Left hindlimb (tissue), 1 donor: ENCODE results near the gene ACACA.
A peak's percentile ranks its signal among the peaks of the same experiment; 100 is the strongest.

Experiments used
- DNase-seq: peaks from one replicate; pipeline ENCODE4 v3.0.0-alpha.2; 2018

The ACACA gene

DNA sequence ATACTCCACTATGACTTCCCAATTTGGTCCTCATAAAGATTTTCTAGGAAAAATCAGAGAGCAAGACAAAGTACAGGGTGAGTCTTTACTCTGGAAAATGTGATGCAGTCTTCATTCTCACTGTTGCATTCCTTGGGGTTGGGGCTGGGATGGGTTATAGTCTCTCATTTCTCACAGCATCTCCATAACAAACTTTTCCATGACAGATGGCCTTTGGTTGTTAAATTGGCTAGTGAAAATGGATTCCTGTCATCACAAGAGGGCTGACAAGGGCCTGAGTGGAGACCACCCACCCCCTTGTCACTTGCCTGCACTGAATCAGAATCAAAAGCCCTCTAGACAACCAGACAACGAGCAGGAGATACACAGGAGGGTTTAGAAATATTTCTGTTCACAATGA lies 283.2 kb downstream of the ACACA start:
- DNase-seq, result no peak

DNA sequence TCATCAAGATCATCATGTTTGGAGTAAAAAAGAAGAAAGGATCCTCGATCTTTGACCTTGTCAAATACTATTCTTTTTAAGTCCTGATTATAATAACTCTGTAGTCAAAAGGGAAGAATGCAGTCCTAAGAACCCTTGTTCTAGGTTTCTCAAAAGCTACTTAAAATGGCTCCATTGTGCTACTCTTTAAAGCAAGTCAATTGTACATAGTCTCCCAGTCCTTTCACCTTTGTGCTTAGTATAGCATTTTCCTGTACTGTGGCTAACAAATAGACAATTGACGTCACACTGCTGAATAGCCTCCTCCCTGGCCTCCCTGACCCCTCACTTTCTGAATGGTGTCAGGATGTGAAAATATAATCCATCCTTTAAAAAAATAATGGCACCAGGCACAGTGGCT lies 285.0 kb downstream of the ACACA start:
- no peak for DNase-seq

DNA sequence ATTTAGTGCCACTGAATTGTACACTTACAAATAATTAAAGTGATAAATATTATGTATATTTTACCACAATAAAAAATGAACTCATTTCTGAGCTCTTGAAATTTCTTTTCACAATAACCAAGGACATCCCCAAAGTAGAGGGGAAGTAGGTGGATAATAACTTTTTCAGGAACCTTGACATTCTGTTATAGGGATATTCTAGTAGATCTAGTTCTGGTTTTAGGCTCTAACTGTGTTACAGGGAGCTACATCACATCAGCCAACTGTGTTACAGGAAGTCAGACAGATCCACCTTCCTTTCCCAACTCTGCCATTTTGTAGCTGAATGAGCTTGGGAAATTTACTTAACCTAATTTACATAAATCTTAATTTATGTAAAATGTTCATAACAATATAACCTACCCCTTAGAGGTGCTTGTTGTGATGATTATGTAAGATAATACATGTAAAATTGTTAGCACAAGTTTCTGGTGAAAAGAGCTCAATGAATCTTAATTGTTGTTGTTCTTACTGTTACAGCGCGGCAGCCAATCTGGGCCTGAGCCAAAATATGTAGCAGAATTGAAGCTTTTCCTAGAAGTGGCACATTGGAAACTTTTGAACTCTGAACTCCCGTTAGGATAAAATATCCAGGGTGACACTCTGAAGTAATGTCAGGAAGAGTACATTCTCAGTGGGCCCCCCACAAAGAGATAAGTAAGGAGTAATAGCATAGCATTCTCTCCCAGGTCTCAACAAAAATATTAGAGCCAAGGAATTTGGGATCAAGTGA lies 288.1 kb downstream of the ACACA start:
- DNase-seq, result no peak

DNA sequence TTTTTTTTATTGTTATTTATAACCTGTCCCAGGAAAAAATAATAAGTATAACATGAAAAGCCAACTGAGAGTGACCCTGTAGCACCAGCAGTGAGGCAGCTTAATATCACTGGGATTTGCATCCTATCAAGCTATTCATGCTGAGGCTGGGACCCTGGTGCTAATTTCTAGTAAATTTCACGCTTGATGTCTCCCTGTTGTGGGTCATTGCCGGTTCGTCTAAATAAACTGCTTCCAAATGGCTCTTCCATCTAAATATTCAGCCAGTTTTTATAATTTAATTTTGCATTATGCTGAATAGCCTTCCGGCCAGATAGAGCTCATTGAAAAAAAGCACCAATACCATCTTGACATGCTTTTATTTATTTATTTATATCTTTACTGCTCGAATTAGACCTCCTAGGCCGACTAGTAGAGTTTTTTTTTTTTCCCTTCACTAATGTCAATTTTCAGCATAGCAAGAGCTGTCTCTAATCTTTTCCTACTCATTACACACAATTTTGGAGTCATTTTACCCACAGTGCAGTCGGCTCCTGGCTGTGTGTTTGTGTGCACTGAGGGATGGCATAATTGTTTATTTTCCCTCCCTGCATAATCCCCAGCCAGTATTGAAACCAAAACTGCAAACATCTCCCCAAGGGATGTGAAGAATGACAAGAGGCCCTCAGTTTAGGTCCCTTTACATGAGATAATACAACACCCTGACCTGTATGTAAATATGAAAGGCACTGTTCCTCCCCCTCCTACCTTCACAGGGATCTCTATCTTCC lies 289.1 kb downstream of the ACACA start:
- no peak for DNase-seq

DNA sequence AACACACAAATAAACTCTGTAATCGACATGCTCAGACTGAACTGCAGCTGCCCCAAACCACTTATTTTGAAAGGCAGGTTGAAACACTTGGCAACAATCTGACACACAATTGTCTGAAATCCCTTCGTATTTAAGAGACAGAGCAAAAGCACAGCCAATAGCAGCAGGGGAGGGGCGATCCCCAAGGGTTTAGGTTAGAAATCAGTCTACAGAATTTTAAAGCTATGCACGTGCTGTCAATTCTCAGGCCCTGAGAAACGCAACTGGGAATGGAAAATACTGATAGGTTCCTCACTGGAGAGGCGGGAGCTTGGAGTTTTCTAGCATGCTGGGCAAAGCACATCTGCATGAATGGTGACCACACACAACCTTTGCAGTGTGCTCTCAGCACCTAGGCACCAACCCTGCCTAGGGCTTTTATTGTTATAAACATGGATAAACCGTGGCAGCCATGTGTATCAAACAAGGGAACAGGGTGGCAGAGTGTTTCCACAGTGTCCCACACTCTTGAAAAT lies 289.9 kb downstream of the ACACA start:
- DNase-seq, result no peak

DNA sequence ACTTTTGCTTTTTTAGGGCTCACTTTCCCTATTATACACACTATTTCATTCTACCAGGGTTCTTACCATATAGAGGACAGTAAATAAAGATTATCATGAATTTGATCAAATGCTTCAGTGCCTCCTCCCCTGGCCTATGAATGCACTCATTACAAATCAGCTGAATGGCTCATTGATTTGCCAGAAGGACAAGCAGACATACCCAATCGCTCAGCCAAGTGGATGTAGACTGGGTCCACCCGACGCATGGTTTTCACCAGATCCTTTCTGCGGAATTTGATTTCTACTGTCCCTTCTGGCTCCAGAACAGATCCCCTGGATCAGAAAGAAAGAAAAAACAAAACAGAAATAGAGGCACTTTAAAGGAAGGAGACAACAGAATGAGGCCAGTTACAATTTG lies 295.3 kb downstream of the ACACA start:
- no peak for DNase-seq

DNA sequence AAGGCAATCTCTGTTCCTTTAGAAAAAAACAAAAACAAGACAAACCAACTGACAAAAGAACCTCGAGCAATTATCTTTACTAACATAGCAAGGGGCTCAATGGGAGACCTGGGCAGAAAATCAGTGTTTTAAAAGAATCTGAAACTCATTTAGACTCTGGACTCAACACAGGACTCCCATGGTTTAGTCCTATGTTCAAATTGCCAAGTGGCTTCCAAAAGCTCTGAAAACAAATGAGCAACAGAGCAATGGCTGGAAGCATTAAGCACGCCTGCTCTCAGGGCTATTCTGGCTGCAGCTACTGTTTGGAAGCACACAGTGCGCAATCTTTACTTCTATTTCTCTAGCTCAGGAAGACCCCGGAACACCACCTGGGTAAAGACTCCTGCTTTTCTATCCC lies 295.9 kb downstream of the ACACA start:
- no peak for DNase-seq

DNA sequence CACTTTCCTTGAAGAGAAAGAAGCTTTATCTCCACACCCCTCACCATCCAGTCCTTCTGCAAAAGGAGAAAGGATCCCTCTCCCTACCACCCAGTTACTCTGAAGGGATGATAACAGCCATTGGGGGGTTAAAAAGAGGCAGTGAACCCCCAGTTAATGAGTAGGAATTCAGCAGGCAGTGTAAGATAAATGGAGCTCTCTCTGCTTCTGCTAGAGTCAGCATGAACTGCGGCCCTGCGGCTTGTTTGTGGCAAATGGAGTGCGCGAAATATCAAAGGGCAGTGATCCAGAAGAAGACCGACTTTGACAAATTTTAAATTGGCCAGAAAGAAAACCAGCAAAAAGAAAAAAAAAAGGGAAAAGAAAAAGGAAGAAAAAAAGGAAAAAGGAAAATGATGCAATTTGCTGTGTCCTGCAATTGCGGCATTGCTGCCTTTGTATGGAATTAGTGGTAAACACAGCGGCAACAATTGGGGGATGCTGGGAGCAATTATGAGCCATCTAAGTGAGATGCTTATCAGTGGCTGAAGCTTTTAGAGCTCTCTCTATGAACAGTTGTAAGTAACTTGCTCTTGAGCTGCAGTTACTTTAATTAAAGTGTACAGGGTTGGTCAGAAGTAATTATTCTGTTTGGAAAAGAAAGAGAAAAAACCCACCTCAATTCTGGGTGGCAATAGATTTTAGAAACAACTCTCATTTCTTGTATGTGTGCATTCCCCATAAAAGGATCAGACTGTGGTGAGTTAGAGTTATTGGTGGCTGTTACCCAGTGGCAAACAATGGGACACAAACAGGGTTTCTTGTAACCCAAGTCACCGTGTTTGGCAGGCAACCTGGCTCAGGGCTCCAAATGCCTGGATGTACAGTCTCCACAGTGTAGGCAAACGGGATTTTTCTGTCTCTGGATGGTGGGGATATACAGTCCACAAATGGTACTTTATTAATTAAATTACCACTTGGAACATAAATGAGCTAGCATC lies 296.6 kb downstream of the ACACA start:
- no peak for DNase-seq

DNA sequence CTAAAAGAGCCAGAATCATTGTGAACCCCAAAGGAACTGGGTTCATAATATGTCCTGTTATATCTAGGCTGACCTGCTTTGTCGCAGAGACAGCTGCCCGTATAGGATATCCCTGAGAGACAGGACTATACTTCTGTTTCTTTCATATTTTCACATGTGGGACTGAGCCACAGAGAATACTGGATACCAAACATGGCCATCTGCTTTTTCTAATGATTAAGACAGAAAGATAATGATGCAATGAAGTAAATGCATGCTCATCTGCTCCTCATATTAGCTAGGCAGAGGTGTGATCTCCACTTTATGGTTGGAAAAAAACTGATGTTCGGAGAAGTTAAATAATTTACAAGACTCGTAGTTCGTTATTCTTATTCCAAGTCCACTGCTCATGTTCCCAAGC lies 297.5 kb downstream of the ACACA start:
- no peak for DNase-seq

DNA sequence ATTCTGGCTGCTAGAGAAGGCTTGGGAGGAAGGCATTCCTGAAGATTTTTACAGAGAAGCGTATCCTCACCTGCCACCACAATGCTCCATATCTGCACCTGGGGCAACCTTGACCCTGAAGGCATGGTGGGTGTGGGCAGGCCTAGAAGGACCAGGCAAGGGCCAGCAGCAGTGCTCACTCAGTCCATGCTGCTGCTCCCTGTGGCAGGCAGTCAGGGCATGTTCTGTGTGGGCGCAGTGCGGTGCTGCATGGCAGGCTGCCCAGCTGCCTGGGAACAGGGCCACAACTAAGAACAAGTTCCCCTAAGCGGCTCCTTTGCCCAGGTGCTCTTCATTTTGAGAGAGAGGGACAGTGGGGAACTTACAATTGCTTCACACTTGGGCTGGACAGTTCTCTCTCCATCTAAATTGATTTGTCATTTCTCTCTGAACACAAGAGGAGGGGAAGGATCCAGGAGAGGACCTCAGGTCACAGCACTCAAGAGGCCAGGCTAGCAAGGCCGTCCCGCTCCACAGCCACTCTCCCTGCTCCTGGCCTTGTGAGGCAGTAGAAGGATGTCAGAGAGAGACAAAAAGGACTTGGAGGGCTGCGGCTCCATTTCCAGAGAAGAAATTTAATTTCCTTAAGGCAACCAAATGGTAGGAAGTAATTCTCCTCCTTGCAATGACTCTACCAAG lies 299.1 kb downstream of the ACACA start:
- DNase-seq, result peak; percentile 64

DNA sequence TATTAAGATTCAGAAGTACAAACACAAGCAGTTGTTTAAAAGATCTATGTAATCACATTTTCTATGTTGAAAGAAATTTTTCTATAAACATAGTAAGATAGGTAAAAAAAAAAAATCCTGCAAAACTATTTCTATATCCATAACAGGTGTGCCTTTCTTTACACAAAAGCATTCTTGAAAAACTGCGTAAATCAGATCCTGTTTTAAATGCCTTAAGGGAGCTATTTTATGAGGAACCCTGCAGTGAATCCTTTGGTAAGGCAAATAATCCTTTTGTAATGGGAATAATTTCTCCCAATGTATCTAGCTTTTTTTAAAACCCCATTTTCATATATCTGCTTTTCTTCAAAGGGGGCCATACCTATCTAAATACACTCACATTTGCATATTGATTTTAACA lies 300.6 kb downstream of the ACACA start:
- no peak for DNase-seq

DNA sequence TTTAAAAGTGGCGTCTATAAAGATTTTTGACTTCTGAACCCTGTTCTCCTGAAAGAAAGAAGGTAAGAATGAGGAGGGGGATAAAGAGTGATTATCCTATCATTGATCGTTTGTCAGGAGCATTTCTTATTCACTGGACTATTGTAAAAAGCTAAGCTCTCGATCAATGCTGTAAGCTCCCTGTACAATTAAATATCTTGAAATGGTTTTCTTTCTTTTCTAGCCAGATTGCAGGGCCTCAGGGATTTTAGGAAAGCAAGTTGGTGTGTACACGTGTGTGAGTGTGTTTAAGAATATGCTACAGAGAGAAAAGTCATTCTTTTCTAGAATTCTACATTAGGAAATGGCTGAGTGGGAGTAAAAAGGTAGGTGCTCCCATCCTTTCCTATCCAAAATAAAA lies 303.4 kb downstream of the ACACA start:
- DNase-seq, result no peak

DNA sequence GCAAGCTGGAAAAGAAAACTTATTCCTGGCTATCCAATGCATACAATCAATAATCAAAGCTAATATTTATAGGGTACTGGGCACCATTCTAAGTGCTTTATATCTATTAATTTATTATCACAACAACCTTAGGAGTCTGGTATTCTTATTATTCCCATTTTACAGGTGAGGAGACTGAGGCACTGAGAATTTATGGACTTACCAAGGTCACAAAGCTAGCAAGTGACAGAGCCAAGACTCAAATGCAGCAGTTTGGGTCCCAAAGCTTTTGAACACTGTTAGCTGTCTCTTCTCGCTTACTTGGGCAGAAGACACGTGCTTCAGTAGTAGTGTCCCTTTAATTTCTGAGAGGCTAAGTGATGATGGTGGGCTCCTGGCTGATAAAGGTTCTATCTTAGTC lies 305.3 kb downstream of the ACACA start:
- DNase-seq, result no peak

DNA sequence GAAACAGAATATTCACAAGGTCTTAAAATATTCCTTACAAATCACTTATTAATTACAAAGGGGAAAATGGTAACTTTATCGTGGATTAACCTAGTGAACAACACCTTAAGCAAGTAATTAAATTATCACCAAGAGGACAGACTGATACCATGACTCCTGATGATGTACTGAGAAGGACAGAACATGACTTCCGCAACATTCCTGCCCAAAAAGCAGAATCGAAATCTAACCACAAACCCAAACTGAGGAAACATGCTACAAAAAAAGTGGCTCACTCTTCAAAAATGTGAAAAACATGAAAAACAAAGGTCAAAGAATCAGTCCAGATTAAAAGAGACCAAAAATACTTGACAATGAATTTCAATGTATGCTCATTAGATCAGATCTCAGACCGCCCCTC lies 306.4 kb downstream of the ACACA start:
- DNase-seq, result no peak

DNA sequence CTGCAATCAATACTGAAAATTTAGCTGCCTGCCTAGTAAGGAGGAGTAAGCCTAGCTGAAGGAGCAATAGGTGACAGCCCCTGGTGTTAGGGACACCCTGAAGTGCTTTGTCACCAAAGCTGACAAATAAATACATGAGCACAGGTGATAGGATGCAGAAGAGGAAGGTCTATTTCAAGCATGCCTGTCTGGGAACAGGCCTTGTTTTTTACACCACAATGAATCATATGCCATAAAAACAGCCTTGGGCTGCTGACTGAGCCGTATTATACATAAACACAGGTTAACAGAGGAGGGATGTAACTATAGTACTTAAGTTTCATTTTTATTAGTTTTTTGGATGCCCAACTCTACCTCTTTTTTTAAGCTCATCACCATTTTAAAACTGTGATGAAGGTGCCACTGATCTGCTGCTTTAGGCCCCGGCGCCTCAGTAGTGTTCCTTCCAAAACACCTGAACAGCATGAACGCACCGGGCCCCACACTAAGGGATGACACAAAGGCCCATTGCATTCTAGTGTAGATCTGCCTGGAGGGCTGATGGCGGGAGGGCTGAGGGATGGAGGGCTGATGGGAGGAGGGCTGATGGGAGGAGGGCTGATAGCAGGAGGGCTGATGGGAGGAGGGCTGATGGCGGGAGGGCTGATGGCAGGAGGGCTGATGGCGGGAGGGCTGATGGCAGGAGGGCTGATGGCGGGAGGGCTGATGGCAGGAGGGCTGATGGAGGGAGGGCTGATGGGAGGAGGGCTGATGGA lies 307.5 kb downstream of the ACACA start:
- no peak for DNase-seq

DNA sequence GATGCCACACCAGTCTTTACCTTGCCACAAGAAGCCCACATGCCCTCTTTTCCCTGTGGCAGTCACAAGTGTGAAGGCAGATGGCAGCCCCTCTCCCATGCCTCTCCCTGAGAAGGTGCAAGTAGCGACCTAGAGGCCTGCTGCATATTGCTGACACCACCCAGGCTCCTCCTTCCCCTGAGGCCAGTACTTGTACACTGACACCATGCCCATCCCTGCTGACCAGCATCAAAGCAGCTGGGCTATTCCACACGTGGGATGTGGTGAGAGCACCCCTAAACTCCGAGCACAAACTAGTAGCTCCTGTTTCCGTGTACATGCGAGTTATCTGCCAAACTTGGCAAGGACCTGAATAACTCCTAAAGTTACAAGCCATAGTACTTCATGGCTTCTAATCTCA lies 308.5 kb downstream of the ACACA start:
- DNase-seq, result no peak

DNA sequence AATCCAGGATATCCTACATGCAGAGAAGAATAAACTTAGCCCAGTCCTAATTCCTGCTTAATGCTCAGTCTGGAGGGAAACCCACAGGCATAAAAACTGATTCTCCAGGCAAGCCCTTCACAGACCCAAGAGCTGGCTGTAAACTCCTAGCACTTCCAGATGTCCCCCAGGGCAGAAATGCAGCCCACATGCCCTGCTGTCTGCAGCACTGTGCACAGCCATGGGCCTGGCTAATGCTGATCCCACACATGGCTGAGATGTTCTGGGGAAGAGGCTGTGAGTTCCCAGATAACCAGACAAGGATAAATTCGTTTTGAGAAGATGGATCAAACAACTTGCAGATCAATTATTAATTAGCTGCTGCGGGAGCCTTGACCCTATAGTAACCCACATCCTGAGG lies 309.5 kb downstream of the ACACA start:
- no peak for DNase-seq

DNA sequence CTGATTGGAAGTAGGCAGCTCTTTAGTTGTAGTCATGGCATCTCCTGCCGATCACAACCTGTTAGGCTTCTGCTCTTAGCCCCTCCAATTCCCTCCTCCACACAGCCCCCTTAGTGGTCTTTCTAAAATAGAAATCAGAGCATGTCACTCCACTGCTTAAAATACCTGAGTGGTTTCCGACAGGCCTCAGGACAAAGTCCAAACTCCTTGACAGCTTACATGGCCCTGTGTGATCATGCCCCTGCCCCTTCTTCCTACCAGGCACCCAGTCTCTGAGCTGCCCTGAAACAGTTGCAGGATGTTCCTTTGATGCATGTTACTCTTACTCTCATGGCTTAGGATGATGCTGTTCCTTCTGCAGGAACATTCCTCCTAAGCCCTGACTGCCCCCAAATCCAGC lies 310.6 kb downstream of the ACACA start:
- no peak for DNase-seq

DNA sequence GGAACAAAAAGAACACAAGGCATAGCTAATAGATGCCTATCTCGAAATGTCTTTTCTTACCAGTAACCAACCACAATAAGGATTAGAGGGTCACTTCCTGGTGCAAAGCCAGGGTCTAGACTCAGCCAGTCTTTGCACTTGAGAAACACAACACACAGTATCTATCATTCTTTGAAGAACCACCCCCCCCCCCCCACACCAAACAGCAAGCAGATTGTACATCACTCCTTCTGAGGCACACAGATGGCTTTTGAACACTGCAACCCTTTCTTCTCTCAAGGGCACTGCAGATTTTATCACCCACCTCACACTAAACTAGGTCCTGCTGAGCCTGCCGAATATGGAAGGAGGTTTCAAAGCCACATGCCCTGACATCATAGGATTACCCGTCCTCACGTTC lies 312.2 kb downstream of the ACACA start:
- no peak for DNase-seq

DNA sequence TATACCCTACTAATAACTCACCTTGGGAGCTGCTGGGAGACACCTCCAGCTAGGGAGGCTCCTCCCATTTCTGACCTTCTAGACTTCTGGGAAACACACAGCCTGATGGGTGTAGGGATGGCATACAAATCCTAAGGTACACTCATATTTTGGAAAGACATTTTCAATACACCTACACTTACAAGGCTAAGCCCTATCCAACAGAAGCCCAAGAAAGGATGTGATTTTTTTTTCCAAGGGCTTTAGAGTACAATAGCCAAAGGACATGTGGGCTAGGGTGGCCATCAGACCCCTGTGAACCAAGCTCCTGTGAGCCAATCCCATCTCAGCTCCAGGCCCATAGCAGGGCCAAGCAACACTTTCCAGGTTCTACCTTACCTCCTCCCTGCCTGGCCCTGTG lies 313.9 kb downstream of the ACACA start:
- DNase-seq, result no peak

DNA sequence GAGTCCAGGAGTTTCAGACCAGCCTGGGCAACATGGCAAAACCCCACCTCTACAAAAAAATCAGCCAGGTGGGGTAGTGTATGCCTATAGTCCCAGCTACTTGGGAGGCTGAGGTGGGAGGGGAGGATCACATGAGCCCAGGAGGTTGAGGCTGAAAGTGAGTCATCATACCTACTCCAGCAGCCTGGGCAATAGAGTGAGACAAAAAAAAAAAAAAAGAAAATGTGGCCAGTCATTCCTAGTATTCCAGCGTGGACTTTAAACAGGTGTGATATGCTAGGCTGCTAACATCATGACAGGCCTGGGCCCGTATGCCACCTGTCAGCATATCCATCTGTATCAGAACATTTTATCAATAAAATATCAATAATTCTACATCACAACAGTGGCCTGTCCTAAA lies 314.6 kb downstream of the ACACA start:
- no peak for DNase-seq

DNA sequence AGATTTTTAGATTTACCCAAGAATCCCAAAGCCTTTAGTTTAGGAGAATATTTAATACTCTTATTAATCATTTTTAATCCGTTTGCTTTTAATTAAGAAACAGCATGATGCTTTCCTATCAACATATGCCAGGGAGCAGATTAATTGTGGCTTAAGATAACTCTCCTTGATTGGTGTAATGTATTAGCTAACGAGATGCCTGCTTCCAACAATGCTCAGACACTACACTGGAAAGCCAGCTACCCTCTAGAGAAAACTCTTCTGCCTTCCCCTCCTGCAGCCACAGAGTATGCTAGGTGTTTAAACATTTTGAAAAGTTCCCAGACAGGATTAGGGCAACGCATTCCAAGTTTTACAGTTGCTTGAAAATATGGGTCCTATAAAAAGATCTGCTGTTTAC lies 315.7 kb downstream of the ACACA start:
- no peak for DNase-seq
